GM12891 (cell line): ENCODE measurements around the gene ALDH3B2.

ENCODE experiments used
- POLR2A ChIP-seq: IDR thresholded peaks from 2 replicates; pipeline ENCODE4 v1.6.1; 2011; ENCODE audit warnings: low read depth, low read length, control low read depth
- POLR2AphosphoS5 ChIP-seq: IDR thresholded peaks from 2 replicates; pipeline ENCODE4 v1.6.1; 2011; ENCODE audit warnings: low read depth, low read length, control low read depth
- POU2F2 ChIP-seq: IDR thresholded peaks from 2 replicates; pipeline ENCODE4 v1.6.1; 2011; ENCODE audit warnings: low read depth, mild to moderate bottlenecking, control low read depth, low read length, moderate library complexity
- TAF1 ChIP-seq: IDR thresholded peaks from 2 replicates; pipeline ENCODE4 v1.6.1; 2011; ENCODE audit warnings: low read depth, low read length, control low read depth

DNA sequence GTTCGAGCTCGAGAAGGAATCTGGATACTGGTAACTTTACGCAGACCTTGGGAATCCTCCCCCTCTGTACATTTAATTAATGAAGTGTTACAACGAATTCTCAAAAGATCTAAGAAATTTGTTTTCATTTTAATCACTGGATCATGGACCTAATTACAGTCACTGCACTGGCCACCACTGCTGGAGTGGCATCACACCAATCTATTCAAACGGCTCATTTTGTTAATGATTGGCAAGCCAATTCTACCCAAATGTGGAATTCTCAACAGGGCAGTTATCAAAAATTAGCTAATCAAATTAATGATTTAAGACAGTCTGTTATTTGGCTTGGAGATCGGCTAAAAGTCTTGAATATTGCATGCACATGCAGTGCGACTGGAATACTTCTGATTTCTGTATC, 30.1 kb upstream of the ALDH3B2 start:
- TF ChIP-seq POLR2A = no peak
- no peak for TF ChIP-seq POLR2AphosphoS5
- TF ChIP-seq POU2F2 = no peak
- no peak for TF ChIP-seq TAF1
